PC-9 (cell line): Measurements from ENCODE around the gene ELK4.

ENCODE experiments used
- EZH2 ChIP-seq: fragments of 200-600 bp; sonication (generic); IDR thresholded peaks from 2 replicates; pipeline ENCODE4 v1.8.0; 2017; ENCODE audit warnings: antibody characterized with exemption, low read depth
- TF ChIP-seq, protein P1 (sequence below): fragments of 200-600 bp; sonication (generic); conservative IDR thresholded peaks from 2 replicates; pipeline ENCODE4 v1.6.1; 2017; ENCODE audit warnings: mixed run types, antibody characterized with exemption, mild to moderate bottlenecking, moderate library complexity

GRCh38 chr1:205639567-205639966 is 7.8 kb upstream of the ELK4 start:
- TF ChIP-seq, protein P1, sequence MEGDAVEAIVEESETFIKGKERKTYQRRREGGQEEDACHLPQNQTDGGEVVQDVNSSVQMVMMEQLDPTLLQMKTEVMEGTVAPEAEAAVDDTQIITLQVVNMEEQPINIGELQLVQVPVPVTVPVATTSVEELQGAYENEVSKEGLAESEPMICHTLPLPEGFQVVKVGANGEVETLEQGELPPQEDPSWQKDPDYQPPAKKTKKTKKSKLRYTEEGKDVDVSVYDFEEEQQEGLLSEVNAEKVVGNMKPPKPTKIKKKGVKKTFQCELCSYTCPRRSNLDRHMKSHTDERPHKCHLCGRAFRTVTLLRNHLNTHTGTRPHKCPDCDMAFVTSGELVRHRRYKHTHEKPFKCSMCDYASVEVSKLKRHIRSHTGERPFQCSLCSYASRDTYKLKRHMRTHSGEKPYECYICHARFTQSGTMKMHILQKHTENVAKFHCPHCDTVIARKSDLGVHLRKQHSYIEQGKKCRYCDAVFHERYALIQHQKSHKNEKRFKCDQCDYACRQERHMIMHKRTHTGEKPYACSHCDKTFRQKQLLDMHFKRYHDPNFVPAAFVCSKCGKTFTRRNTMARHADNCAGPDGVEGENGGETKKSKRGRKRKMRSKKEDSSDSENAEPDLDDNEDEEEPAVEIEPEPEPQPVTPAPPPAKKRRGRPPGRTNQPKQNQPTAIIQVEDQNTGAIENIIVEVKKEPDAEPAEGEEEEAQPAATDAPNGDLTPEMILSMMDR: no peak
- TF ChIP-seq EZH2: no peak
